Head of caudate nucleus (tissue), 42 donors: Measurements from ENCODE around the gene FLYWCH1.

Experiments
- DNase-seq, 42 donors: peaks; one replicate each; pipeline versions ENCODE4 v3.0.0 to v3.0.0-alpha.2; 2020 to 2021; ENCODE audit warnings: mixed read lengths in 7 of 42
- intact Hi-C: fragments of 100-400 bp; cut with DNase I; formaldehyde crosslinking; loops from one replicate; pipeline ENCODE4 v1.15.0; 2022

Gene FLYWCH1

GRCh38 chr16:2973093-2973492, 61.4 kb downstream of the FLYWCH1 start:
- intact Hi-C loops, result loop anchor here (5.0 kb wide), 1 partner anchor 56 kb away; no protein-coding TSS in a partner anchor
- DNase-seq, result peak in 19 of 42 donors; percentile 37 to 76 (median 54)

DNA sequence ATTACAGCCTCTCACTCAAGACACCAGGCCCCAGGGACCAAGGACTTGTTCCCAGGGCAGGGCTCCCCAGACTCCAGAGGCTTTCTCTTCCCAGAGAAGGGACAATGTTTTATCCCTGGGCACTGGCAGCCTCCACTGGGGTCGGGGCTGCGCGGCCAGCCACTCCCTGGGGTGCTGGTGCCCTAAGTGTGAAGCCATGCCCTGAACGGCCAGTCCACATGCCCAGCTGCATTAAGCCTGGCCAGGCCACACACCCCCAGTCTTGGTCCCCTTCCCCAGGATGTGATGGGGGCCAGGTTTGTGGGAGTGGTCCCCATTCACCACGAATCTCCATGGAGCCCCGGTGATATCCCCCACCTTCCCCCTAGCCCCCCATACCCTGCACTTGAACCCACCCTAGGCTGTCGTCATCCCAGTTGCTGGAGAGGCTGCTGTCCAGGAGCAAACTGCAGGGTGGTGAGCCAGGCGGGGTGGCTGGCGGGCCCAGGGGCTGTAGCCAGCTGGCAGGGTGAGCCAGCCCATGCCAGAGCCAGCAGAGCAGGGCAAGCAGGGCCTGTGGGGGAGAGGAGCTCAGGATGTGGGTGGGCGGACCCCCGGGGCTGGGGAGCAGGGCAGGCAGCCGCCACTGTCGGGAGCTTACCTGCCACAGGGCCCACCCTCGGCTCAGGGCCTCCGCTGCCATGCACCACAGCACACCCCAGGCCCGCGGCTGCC, 62.0 kb downstream of the FLYWCH1 start:
- intact Hi-C loops, result loop anchor here (5.0 kb wide), 1 partner anchor 56 kb away; no protein-coding TSS in a partner anchor
- peak in 15 of 42 donors; percentile 27 to 70 (median 50) for DNase-seq

DNA sequence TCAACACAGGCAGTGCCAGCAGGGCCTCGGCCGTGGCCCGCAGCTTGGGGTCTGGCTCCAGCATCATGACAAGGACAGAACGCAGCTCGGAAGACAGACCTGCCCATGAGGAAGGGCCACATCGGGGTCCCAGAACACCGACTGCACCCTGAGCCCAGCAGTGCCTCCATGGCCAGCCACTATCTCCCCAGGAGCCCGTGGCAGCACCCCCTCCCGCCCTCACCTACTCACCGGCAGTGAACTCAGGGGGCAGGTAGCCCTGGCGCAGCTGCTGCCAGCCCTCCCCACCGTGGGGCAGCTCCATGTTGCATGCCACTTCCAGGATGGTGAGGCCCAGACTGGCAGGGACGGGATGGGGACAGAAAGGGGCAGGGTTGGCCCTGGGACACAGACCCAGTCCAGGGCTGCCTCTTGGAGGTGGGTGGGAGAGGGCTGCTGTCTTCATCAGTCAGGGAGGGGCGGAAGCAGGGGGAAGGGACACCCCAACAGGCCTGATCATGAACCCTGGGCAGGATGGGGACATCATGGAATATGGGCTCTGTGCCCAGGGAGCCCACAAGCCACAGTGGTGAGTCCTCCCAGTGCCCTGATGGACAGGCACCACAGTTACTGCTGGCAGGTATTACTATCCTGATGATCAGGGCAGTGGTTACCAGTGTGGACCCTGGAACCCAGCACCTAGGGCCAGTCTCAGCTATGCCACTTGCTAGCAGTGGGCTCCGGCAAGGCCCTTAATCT, 62.8 kb downstream of the FLYWCH1 start:
- DNase-seq, result no peak
- intact Hi-C loops, result loop anchor here (5.0 kb wide), 1 partner anchor 57 kb away; no protein-coding TSS in a partner anchor

GRCh38 chr16:2975161-2975795, 63.5 kb downstream of the FLYWCH1 start:
- intact Hi-C loops, result no loop called here
- DNase-seq, result no peak

GRCh38 chr16:2976201-2976600, 64.5 kb downstream of the FLYWCH1 start:
- peak in 10 of 42 donors; percentile 34 to 66 (median 46) for DNase-seq
- intact Hi-C loops, result no loop called here

GRCh38 chr16:2976673-2977072, 64.9 kb downstream of the FLYWCH1 start:
- intact Hi-C loops, result no loop called here

GRCh38 chr16:2977440-2977839, 65.7 kb downstream of the FLYWCH1 start:
- DNase-seq, result peak in 9 of 42 donors; percentile 26 to 55 (median 33)
- intact Hi-C loops, result no loop called here

More at GRCh38 chr16:2976673-2977072, 64.9 kb downstream of the FLYWCH1 start:
- no peak for DNase-seq

DNA sequence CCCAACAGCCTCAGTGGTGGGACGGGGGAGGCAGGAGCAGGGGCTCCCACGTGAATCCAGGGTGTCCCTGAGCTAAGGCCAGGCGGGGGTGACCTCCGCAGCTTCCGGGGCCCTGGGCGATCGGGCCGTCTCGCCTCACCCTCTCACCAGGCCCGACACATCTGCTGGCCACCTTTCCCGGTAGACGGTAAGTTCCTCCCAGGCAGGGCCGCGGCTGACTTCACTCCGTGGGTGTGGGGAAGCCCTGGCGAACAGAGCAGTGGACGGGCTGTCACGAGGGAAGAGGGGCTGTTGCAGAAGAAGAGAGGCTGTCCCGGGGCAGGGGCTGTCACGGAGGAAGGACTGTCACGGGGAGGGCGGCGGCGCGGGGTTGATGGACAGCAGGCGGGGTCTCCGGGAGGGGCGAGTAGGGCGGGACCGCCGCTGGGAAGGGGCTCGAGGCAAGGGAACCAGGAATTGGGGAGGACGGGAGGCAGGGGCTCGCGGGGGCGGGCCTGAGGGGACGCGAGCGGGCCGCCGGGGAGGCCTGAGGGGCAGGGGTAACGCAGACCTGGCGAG, 68.0 kb downstream of the FLYWCH1 start:
- no peak for DNase-seq
- intact Hi-C loops, result no loop called here

DNA sequence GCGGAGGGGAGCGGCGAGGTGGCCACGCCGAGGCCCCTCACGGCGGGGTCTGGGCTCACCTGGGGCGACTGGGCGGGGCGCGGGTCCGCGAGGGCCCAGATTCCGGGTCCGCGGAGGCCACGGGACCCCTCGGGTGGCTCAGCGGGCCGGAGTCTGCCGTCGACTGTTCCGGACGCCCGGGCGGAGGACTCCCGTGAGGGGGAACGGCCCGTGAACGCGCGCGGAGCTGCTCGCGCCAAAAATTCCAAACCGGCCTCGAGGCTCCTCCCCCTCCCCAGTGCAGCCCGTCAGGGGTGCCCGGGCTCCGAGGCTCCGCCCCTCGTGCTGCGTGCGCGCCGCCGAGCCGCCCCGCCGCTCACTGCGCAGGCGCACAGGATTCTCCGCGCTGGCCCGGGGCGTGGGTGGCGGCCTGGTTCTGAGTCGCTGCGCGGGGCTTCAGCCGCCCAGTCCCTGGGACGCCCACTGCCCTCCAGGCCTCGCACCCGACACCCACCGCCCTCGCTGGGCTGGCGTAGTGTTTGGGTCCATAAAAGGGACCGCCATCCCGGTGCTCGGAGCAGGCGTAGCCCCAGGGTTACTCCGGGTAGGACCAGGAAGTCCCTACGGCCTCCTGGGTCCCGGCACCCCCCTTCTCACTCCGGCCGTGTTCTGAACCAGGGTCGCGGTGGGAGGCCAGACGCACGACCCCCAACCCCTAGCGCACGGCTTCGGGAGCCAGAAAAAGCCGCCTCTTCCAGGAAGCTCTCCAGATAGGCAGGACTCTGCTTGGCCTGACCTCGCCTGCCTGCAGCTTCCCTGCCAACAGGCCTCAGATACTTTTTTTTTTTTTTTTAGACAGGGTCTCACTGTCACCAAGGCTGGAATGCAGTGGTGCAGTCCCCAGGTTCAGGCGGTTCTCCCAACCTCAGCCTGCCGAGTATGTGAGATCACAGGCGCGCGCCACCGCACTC, 68.8 kb downstream of the FLYWCH1 start, which contains the start of gene PKMYT1:
Gene PKMYT1, minus strand, starts transcription at position 220 of the 950 bp plus-strand sequence. CDS start 789 bp downstream, outside the sequence.
- intact Hi-C loops, result no loop called here
- DNase-seq, result peak; percentile 72 to 97 (median 91)

DNA sequence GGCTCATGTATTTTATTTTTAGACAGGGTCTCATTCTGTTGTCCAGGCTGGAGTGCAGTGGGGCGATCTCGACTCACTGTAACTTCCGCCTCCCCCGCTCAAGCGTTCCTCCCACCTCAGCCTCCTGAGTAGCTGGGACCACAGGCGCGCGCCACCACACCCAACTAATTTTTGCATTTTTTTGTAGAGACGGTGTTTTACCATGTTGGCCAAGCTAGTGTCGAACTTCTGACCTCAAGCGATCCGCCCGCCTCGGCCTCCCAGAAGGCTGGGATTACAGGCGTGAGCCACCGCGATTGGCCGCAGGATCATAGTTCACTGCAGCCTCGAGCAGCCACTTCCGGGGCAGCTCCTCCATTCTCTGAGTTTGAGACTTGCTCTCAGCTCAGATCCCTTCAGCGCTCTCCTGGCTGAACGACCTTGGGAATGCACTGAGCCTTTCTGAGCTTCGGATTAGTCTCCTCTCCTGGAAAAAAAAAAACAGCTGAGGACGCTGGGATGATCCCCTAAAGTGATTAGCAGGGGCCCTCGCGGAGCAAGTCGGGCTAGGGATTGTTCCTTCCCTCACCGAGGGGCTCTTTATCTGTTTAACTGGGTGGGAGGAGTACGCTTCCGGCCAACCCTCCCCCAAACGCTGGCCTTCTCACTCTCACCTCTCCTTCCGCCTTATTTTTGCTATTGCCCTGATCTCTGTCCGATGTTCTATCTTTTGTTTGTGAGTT, 69.6 kb downstream of the FLYWCH1 start:
- intact Hi-C loops, result no loop called here
- DNase-seq, result no peak

DNA sequence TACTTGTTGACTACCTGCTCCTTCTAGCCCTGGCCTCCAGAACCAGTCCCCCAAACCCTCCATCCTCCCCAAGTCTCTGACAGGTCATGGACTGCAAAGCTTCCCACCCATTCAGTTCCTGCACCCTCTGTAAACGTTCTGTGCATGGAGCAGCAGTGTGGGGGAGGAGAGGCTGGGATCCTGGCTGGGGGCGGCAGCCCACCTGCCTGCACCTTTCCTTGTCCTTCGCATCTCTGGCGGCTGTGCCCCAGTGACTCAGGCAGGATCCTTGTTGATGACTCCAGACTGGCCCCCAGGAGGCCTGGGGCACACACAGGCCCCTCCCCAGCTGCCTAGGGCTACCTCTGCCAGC, 70.1 kb downstream of the FLYWCH1 start:
- DNase-seq, result no peak
- intact Hi-C loops, result no loop called here

DNA sequence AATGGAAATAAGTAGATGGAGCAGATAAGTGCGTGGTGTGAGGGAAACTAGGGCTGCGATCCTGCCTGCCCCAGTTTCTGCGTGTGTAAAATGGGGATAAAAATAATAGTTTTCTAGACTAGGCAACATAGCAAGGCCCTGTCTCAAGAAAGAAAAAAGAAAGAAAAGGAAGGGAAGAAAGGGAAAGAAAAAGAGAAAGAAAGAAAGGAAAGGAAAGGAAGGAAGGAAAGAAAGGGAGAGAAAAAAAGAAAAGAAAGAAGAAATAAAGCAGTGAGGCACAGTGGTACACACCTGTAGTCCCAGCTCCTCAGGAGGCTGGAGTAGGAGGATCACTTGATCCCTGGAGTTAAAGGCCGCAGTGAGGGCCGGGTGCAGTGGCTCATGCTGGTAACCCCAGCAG, 70.7 kb downstream of the FLYWCH1 start:
- intact Hi-C loops, result no loop called here

GRCh38 chr16:2983706-2984136, 72.0 kb downstream of the FLYWCH1 start:
- peak; percentile 53 to 93 (median 84) for DNase-seq

More for the DNA sequence above, 70.7 kb downstream of the FLYWCH1 start:
- no peak for DNase-seq

GRCh38 chr16:2985462-2985861, 73.7 kb downstream of the FLYWCH1 start:
- no peak for DNase-seq
- intact Hi-C loops, result no loop called here

More at GRCh38 chr16:2983706-2984136, 72.0 kb downstream of the FLYWCH1 start:
- intact Hi-C loops, result no loop called here

GRCh38 chr16:2985893-2986355, 74.2 kb downstream of the FLYWCH1 start:
- DNase-seq, result no peak
- intact Hi-C loops, result no loop called here

GRCh38 chr16:2986623-2987188, 75.0 kb downstream of the FLYWCH1 start:
- intact Hi-C loops, result no loop called here
- no peak for DNase-seq

DNA sequence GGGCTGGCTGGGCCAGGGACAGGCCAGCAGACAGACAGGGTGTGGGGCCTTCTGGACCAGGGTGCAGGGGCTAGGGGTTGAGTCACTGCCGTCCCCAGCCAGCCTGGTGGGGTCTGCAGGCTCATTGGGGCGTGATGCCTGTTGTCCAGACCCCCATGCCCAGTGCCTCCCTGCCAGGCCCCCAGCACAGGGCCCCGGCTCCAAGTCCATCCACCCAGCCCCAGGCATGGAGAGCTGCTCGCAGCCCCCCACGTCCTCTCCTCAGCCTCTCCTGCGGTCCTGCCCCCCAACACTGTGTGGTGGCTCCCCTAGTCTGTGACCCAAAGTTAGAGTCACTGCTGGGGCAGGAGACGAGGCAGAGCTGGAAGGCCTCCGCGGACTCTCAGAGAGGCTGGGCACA, 75.6 kb downstream of the FLYWCH1 start:
- intact Hi-C loops, result no loop called here
- no peak for DNase-seq
